HG03045 (cell line): ENCODE measurements around the gene METRNL.
"Not testable (repeated sequence)": the region's sequence is repeated elsewhere in the genome, so short reads cannot be mapped to it uniquely, and the experiment has no call there.

Source experiments
- ATAC-seq: cut with Tn5 transposase; IDR thresholded peaks from one replicate; pipeline ENCODE4 v1.9.1; 2021; ENCODE audit warnings: mild to moderate bottlenecking, moderate library complexity; ENCODE audit not compliant: unreplicated experiment

METRNL gene

GRCh38 chr17:83133302-83134121 lies 54.1 kb downstream of the METRNL start:
- ATAC-seq, result no peak

- ATAC-seq, result not testable (repeated sequence)
These were observed 55.0 kb downstream of the METRNL start for GRCh38 chr17:83134456-83134855.

GRCh38 chr17:83135692-83136091 lies 56.3 kb downstream of the METRNL start:
- no peak for ATAC-seq

GRCh38 chr17:83136156-83136555 lies 56.7 kb downstream of the METRNL start:
- ATAC-seq, result no peak

- no peak for ATAC-seq
These were observed 57.5 kb downstream of the METRNL start for GRCh38 chr17:83136931-83137330.

GRCh38 chr17:83137523-83137922 lies 58.1 kb downstream of the METRNL start:
- no peak for ATAC-seq

GRCh38 chr17:83138820-83139219 lies 59.4 kb downstream of the METRNL start:
- ATAC-seq, result no peak

GRCh38 chr17:83139541-83140248 lies 60.3 kb downstream of the METRNL start:
- not testable (repeated sequence) for ATAC-seq

- not testable (repeated sequence) for ATAC-seq
These were observed 60.8 kb downstream of the METRNL start for GRCh38 chr17:83140249-83140566.

GRCh38 chr17:83142619-83143018 lies 63.2 kb downstream of the METRNL start:
- ATAC-seq, result no peak

- no peak for ATAC-seq
These were observed 64.4 kb downstream of the METRNL start for GRCh38 chr17:83143817-83144231.
